Activated T-cell treated with anti-CD3 and anti-CD28 coated beads, Interleukin-2, amount 50 U/mL, for 24 hours (primary cell): ENCODE data around the gene S100A16.

Experiments used
- DNase-seq: peaks from one replicate; pipeline ENCODE4 v3.0.0-alpha.2; 2020
- H3K27ac Mint-ChIP-seq: 2 replicates; pipeline ENCODE4 v1.8.0; 2020; ENCODE audit warnings: mild to moderate bottlenecking, mixed read lengths
- H3K27me3 Mint-ChIP-seq: 2 replicates; pipeline ENCODE4 v1.8.0; 2020; ENCODE audit warnings: mixed read lengths
- H3K36me3 Mint-ChIP-seq: 2 replicates; pipeline ENCODE4 v1.8.0; 2020; ENCODE audit warnings: low read depth, mixed read lengths
- H3K4me1 Mint-ChIP-seq: 2 replicates; pipeline ENCODE4 v1.8.0; 2020; ENCODE audit warnings: low read depth, mixed read lengths
- H3K4me3 Mint-ChIP-seq: 2 replicates; pipeline ENCODE4 v1.8.0; 2020; ENCODE audit warnings: mild to moderate bottlenecking, moderate library complexity, mixed read lengths
- H3K9me3 Mint-ChIP-seq: 2 replicates; pipeline ENCODE4 v1.8.0; 2020; ENCODE audit warnings: mixed read lengths

S100A16 gene

GRCh38 chr1:153629971-153630370, 17.0 kb upstream of the S100A16 start:
- Mint-ChIP-seq H3K27me3 (peaks cover 16% of the 10 kb centered on the region), H3K36me3 (peaks cover 13% of the 10 kb centered on the region), H3K27ac (no peak overlapping the region), H3K9me3 (no peaks in the 10 kb centered on the region), H3K4me3 (no peak overlapping the region), H3K4me1 (peaks cover 28% of the 10 kb centered on the region)
- no peak for DNase-seq

GRCh38 chr1:153629343-153629665, 16.4 kb upstream of the S100A16 start:
- DNase-seq: no peak
- H3K9me3 Mint-ChIP-seq: no peaks in the 10 kb centered on the region
- no peak overlapping the region for H3K27ac Mint-ChIP-seq
- H3K4me1 Mint-ChIP-seq: peaks cover 28% of the 10 kb centered on the region
- peaks cover 9% of the 10 kb centered on the region for H3K36me3 Mint-ChIP-seq
- no peak overlapping the region for H3K4me3 Mint-ChIP-seq
- peaks cover 16% of the 10 kb centered on the region for H3K27me3 Mint-ChIP-seq

- Mint-ChIP-seq H3K4me3 (no peak overlapping the region), H3K4me1 (peaks cover 28% of the 10 kb centered on the region), H3K27me3 (peaks cover 16% of the 10 kb centered on the region), H3K27ac (no peak overlapping the region), H3K36me3 (peaks cover 4% of the 10 kb centered on the region), H3K9me3 (no peaks in the 10 kb centered on the region)
- DNase-seq: no peak
Observed at GRCh38 chr1:153628638-153629342, 15.9 kb upstream of the S100A16 start.

GRCh38 chr1:153627715-153628626, 15.0 kb upstream of the S100A16 start, which contains the start of gene S100A1:
TSS of gene S100A1 (plus strand) at chr1:153628434. CDS start at chr1:153630522, 2,088 bp downstream.
- H3K36me3 Mint-ChIP-seq: peaks cover 4% of the 10 kb centered on the region
- no peak within 1 kb of the TSS for H3K4me3 Mint-ChIP-seq
- H3K4me1 Mint-ChIP-seq: peaks cover 20% of the 10 kb centered on the region
- DNase-seq: no peak
- H3K27ac Mint-ChIP-seq: no peak within 1 kb of the TSS
- no peaks in the 10 kb centered on the region for H3K9me3 Mint-ChIP-seq
- H3K27me3 Mint-ChIP-seq: peaks cover 16% of the 10 kb centered on the region

GRCh38 chr1:153626904-153627714, 14.2 kb upstream of the S100A16 start, which contains the start of gene S100A13:
TSS of gene S100A13 (minus strand) at chr1:153627505. CDS start at chr1:153626472, 1,033 bp downstream.
- Mint-ChIP-seq H3K9me3 (no peaks in the 10 kb centered on the region), H3K27me3 (peaks cover 16% of the 10 kb centered on the region), H3K4me3 (no peak within 1 kb of the TSS), H3K4me1 (peaks cover 15% of the 10 kb centered on the region), H3K36me3 (peaks cover 2% of the 10 kb centered on the region), H3K27ac (no peak within 1 kb of the TSS)
- no peak for DNase-seq

- H3K9me3 Mint-ChIP-seq: no peaks in the 10 kb centered on the region
- H3K4me3 Mint-ChIP-seq: no peak overlapping the region
- H3K27ac Mint-ChIP-seq: no peak overlapping the region
- no peaks in the 10 kb centered on the region for H3K36me3 Mint-ChIP-seq
- DNase-seq: no peak
- peaks cover 16% of the 10 kb centered on the region for H3K27me3 Mint-ChIP-seq
- peaks cover 10% of the 10 kb centered on the region for H3K4me1 Mint-ChIP-seq
Observed at GRCh38 chr1:153626477-153626903, 13.6 kb upstream of the S100A16 start.

- peaks cover 16% of the 10 kb centered on the region for H3K27me3 Mint-ChIP-seq
- no peaks in the 10 kb centered on the region for H3K36me3 Mint-ChIP-seq
- no peak for DNase-seq
- no peaks in the 10 kb centered on the region for H3K9me3 Mint-ChIP-seq
- H3K27ac Mint-ChIP-seq: no peak overlapping the region
- no peak overlapping the region for H3K4me3 Mint-ChIP-seq
- no peaks in the 10 kb centered on the region for H3K4me1 Mint-ChIP-seq
Observed at GRCh38 chr1:153624965-153625611, 12.2 kb upstream of the S100A16 start.

GRCh38 chr1:153623101-153623500, 10.2 kb upstream of the S100A16 start:
- H3K27ac Mint-ChIP-seq: no peak overlapping the region
- H3K4me3 Mint-ChIP-seq: no peak overlapping the region
- peaks cover 16% of the 10 kb centered on the region for H3K27me3 Mint-ChIP-seq
- H3K9me3 Mint-ChIP-seq: no peaks in the 10 kb centered on the region
- no peak for DNase-seq
- H3K4me1 Mint-ChIP-seq: no peaks in the 10 kb centered on the region
- no peaks in the 10 kb centered on the region for H3K36me3 Mint-ChIP-seq

GRCh38 chr1:153619171-153619570, 6.2 kb upstream of the S100A16 start:
- no peak overlapping the region for H3K4me3 Mint-ChIP-seq
- no peaks in the 10 kb centered on the region for H3K36me3 Mint-ChIP-seq
- no peak overlapping the region for H3K27ac Mint-ChIP-seq
- DNase-seq: no peak
- H3K27me3 Mint-ChIP-seq: no peaks in the 10 kb centered on the region
- peaks cover 18% of the 10 kb centered on the region for H3K4me1 Mint-ChIP-seq
- H3K9me3 Mint-ChIP-seq: no peaks in the 10 kb centered on the region

- peak overlapping the region; percentile 50 for H3K27ac Mint-ChIP-seq
- H3K4me1 Mint-ChIP-seq: peaks cover 18% of the 10 kb centered on the region
- no peaks in the 10 kb centered on the region for H3K9me3 Mint-ChIP-seq
- no peaks in the 10 kb centered on the region for H3K36me3 Mint-ChIP-seq
- DNase-seq: peak; percentile 87
- H3K4me3 Mint-ChIP-seq: no peak overlapping the region
- no peaks in the 10 kb centered on the region for H3K27me3 Mint-ChIP-seq
Observed at GRCh38 chr1:153617663-153618062, 4.7 kb upstream of the S100A16 start.

- DNase-seq: no peak
- no peaks in the 10 kb centered on the region for H3K27me3 Mint-ChIP-seq
- H3K4me3 Mint-ChIP-seq: no peak overlapping the region
- H3K36me3 Mint-ChIP-seq: no peaks in the 10 kb centered on the region
- H3K4me1 Mint-ChIP-seq: peaks cover 18% of the 10 kb centered on the region
- no peak overlapping the region for H3K27ac Mint-ChIP-seq
- no peaks in the 10 kb centered on the region for H3K9me3 Mint-ChIP-seq
Observed at GRCh38 chr1:153616917-153617311, 4.0 kb upstream of the S100A16 start.

GRCh38 chr1:153616144-153616916, 3.4 kb upstream of the S100A16 start, which contains the start of gene S100A14:
TSS of gene S100A14 (minus strand) at chr1:153616325. CDS start at chr1:153615858, 467 bp downstream.
- no peak within 1 kb of the TSS for H3K27ac Mint-ChIP-seq
- no peak for DNase-seq

GRCh38 chr1:153615406-153615805, 2.5 kb upstream of the S100A16 start:
- Mint-ChIP-seq H3K27ac (no peak overlapping the region), H3K4me3 (no peak overlapping the region), H3K27me3 (no peaks in the 10 kb centered on the region), H3K9me3 (no peaks in the 10 kb centered on the region), H3K36me3 (no peaks in the 10 kb centered on the region), H3K4me1 (peaks cover 18% of the 10 kb centered on the region)
- DNase-seq: no peak

More at GRCh38 chr1:153616144-153616916, 3.4 kb upstream of the S100A16 start, which contains the start of gene S100A14:
- H3K4me1 Mint-ChIP-seq: peaks cover 18% of the 10 kb centered on the region
- no peaks in the 10 kb centered on the region for H3K27me3 Mint-ChIP-seq
- no peaks in the 10 kb centered on the region for H3K36me3 Mint-ChIP-seq
- H3K9me3 Mint-ChIP-seq: no peaks in the 10 kb centered on the region
- H3K4me3 Mint-ChIP-seq: no peak within 1 kb of the TSS
